Hepatocyte (in vitro differentiated cells): ENCODE measurements around the gene NFIA. TPM values are rescaled to one million over a fixed set of nuclear protein-coding genes. Genes with fewer than 3 reads are reported as not detected.
A peak's percentile ranks its signal among the peaks of the same experiment; 100 is the strongest.
"Not testable (repeated sequence)": the region's sequence is repeated elsewhere in the genome, so short reads cannot be mapped to it uniquely, and the experiment has no call there.

Experiments used
- DNase-seq: peaks from one replicate; pipeline ENCODE4 v3.0.0-alpha.2; 2016; ENCODE audit warnings: low spot score
- H2AFZ ChIP-seq: fragments of 200-600 bp; sonication (generic); 2 replicates; pipeline ENCODE4 v1.6.0; 2016; ENCODE audit warnings: antibody characterized with exemption, mild to moderate bottlenecking
- H3K27ac ChIP-seq: fragments of 200-600 bp; sonication (generic); 2 replicates; pipeline ENCODE4 v1.5.1; 2016; ENCODE audit warnings: mild to moderate bottlenecking
- H3K27me3 ChIP-seq: fragments of 200-600 bp; sonication (generic); 2 replicates; pipeline ENCODE4 v1.6.1; 2016
- H3K36me3 ChIP-seq: fragments of 200-600 bp; sonication (generic); replicated peaks from 2 replicates; pipeline ENCODE4 v1.5.1; 2016; ENCODE audit warnings: low read depth; ENCODE audit not compliant: insufficient read depth
- H3K4me1 ChIP-seq: fragments of 200-600 bp; sonication (generic); 2 replicates; pipeline ENCODE4 v1.5.1; 2016; ENCODE audit warnings: mild to moderate bottlenecking, moderate library complexity; ENCODE audit not compliant: insufficient read depth
- H3K4me2 ChIP-seq: fragments of 200-600 bp; sonication (generic); 2 replicates; pipeline ENCODE4 v1.6.0; 2016
- H3K4me3 ChIP-seq: fragments of 200-600 bp; sonication (generic); 2 replicates; pipeline ENCODE4 v1.5.1; 2016; ENCODE audit warnings: mild to moderate bottlenecking
- H3K79me2 ChIP-seq: fragments of 200-600 bp; sonication (generic); 2 replicates; pipeline ENCODE4 v1.6.0; 2017; ENCODE audit warnings: mild to moderate bottlenecking
- H3K9me2 ChIP-seq: fragments of 200-600 bp; sonication (generic); replicated peaks from 2 replicates; pipeline ENCODE4 v1.6.0; 2017; ENCODE audit warnings: mild to moderate bottlenecking; ENCODE audit not compliant: insufficient read depth
- H3K9me3 ChIP-seq: fragments of 200-600 bp; sonication (generic); 2 replicates; pipeline ENCODE4 v1.5.1; 2016; ENCODE audit warnings: low read depth, mild to moderate bottlenecking
- H4K20me1 ChIP-seq: fragments of 200-600 bp; sonication (generic); 2 replicates; pipeline ENCODE4 v1.6.0; 2016; ENCODE audit warnings: mild to moderate bottlenecking; ENCODE audit not compliant: insufficient read depth, poor library complexity, severe bottlenecking
- EZH2 ChIP-seq: fragments of 200-600 bp; sonication (generic); IDR thresholded peaks from 2 replicates; pipeline ENCODE4 v1.6.1; 2016; ENCODE audit warnings: antibody characterized with exemption, mild to moderate bottlenecking, borderline replicate concordance
- EZH2phosphoT487 ChIP-seq: fragments of 200-600 bp; sonication (generic); IDR thresholded peaks from one replicate; pipeline ENCODE4 v1.6.1; 2018; ENCODE audit warnings: antibody characterized with exemption, mild to moderate bottlenecking, low read depth, moderate library complexity; ENCODE audit not compliant: unreplicated experiment, severe bottlenecking
- WGBS: methylation state at CpG from one replicate; pipeline ENCODE4 v1.1.6; 2016; ENCODE audit warnings: low lambda C conversion rate; ENCODE audit errors: missing lambda C conversion rate; 5-methylcytosine and 5-hydroxymethylcytosine counted together
- polyA plus RNA-seq: library from polyadenylated mRNA; unstranded; fragments of >200 nt; fragmentation: Nextera tagmentation; extraction: Ambion mirVana; gene quantifications from 2 replicates; pipeline ENCODE4 v1.2.1, GENCODE V29; 2016
- total RNA-seq: library from RNA; depleted of rRNA; stranded (reverse); fragments of >200 nt; gene quantifications from 2 replicates; pipeline ENCODE4 v1.2.3, GENCODE V29; 2014
- TF ChIP-seq, protein P1 (sequence below): fragments of 200-600 bp; sonication (generic); IDR thresholded peaks from 2 replicates; pipeline ENCODE4 v1.5.1; 2016; ENCODE audit warnings: antibody characterized with exemption, mild to moderate bottlenecking; ENCODE audit not compliant: poor library complexity

NFIA gene
- total and polyA plus RNA-seq, 2 experiments from 2014 or later = 15.1 to 18.2 TPM

DNA sequence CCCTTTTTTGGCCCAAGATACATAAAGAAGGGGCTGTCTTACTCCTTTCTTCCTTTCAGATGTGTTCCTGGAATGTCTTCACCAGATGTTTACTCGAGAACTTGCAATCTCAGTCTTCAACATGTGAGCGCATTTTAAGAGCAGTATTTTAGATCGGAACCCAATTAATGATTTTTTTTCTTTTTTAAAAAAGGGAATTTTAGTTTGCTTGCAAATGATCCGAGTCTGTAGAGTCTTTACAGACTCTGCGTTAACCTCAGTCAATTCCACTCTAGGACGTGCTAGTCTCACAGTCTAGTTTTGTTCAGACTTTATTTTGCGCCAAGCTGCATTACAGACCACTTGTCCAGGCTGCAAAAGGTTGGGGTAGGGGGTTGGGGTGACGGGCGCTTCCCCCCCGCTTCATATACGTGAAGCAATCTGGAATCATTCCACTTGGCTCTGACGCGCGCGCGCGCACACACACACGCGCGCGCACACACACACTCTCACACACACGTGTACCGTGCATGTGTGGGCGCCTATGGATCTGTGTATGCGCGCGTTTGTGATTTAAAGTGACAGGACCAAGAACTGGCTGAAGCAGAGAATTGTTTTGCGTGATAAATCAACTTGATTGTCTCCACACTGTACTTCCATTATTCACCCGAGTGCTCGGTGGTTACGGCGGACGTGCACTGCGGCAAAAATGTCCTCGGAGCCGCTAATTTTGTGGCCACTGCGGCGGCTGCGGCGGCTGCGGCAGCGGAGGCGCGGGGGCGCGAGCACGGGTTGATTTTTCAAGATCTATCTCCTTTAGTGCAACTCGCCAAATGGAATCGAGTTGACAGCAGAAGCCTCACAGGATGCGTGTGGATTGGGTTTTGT is 25.6 kb upstream of the NFIA start:
- peak; percentile 68 for DNase-seq
- Histone ChIP-seq H3K36me3 (no peaks in the 10 kb centered on the region), H3K27me3 (peaks cover 30% of the 10 kb centered on the region), H4K20me1 (no peaks in the 10 kb centered on the region), H3K27ac (peak overlapping the region; percentile 76), H3K4me3 (peak overlapping the region; percentile 79), H3K79me2 (no peaks in the 10 kb centered on the region), H3K9me2 (no peaks in the 10 kb centered on the region), H3K4me1 (peaks cover 29% of the 10 kb centered on the region), H2AFZ (peak overlapping the region; percentile 84), H3K9me3 (no peaks in the 10 kb centered on the region), H3K4me2 (peak overlapping the region; percentile 82)
- TF ChIP-seq, protein P1, sequence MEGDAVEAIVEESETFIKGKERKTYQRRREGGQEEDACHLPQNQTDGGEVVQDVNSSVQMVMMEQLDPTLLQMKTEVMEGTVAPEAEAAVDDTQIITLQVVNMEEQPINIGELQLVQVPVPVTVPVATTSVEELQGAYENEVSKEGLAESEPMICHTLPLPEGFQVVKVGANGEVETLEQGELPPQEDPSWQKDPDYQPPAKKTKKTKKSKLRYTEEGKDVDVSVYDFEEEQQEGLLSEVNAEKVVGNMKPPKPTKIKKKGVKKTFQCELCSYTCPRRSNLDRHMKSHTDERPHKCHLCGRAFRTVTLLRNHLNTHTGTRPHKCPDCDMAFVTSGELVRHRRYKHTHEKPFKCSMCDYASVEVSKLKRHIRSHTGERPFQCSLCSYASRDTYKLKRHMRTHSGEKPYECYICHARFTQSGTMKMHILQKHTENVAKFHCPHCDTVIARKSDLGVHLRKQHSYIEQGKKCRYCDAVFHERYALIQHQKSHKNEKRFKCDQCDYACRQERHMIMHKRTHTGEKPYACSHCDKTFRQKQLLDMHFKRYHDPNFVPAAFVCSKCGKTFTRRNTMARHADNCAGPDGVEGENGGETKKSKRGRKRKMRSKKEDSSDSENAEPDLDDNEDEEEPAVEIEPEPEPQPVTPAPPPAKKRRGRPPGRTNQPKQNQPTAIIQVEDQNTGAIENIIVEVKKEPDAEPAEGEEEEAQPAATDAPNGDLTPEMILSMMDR = no peak
- no peak for TF ChIP-seq EZH2phosphoT487
- TF ChIP-seq EZH2 = no peak
- WGBS = 3% methylated on average over 50 of the region's 50 CpGs

DNA sequence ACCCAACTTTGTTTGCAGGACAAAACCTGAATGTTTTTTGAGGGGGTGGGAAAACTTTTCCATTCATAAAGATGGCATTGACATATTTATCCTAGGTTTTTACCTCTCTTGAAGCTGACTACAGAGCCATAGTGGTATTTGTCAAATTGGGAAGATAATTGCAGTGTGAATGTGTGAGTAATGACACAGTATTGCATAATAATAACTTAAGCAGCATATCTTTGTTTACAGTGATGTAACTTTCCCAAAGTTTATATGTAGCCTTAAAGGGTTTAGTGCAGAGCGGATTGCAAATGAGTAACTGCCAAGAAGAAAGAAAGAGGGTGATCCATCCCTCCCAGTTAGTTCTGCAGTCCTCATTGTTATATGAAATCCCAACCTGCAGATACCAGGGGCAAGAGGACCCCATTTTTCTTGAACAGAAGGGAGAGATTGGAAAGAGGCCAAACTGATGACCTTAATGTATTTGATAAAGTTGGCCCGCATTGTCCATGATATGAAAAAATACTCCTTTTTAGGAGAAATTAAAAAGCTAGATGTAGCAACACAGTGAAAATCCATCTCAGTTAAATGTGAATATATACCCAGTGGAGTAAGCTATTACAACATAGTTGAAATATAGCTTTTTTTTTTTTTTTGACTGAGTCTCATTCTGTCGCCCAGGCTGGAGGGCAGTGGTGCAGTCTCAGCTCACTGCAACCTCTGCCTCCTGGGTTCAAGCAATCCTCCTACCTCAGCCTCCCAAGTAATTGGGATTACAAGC is 23.7 kb upstream of the NFIA start:
- Histone ChIP-seq H2AFZ (no peak overlapping the region), H3K27ac (no peak overlapping the region), H3K9me3 (no peaks in the 10 kb centered on the region), H3K4me2 (no peak overlapping the region), H4K20me1 (no peaks in the 10 kb centered on the region), H3K36me3 (no peaks in the 10 kb centered on the region), H3K4me3 (no peak overlapping the region), H3K9me2 (no peaks in the 10 kb centered on the region), H3K27me3 (peaks cover 11% of the 10 kb centered on the region), H3K79me2 (no peaks in the 10 kb centered on the region), H3K4me1 (peaks cover 24% of the 10 kb centered on the region)
- TF ChIP-seq, protein P1 = no peak
- TF ChIP-seq EZH2phosphoT487 = no peak
- TF ChIP-seq EZH2 = no peak
- no peak for DNase-seq
- 85% methylated on average over 3 of the region's 3 CpGs for WGBS

DNA sequence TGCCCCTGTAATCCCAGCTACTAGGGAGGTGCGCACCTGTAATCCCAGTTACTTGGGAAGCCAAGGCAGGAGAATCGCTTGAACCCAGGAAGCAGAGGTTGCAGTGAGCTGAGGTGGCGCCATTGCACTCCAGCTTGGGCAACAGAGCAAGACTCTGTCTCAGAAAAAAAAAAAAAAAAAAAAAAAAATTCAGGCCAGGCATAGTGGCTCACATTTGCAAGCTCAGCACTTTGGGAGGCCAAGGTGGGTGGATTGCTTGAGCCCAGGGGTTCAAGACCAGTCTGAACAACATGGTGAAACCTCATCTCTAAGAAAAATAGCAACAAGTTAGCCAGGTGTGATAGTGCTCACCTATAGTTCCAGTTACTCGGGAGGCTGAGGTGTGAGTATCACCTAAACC is 20.8 kb upstream of the NFIA start:
- DNase-seq, H3K9me2 ChIP-seq, H3K27ac ChIP-seq, H3K4me1 ChIP-seq, H3K79me2 ChIP-seq, H2AFZ ChIP-seq, H3K9me3 ChIP-seq, H4K20me1 ChIP-seq, H3K4me2 ChIP-seq, H3K4me3 ChIP-seq, H3K36me3 ChIP-seq, H3K27me3 ChIP-seq: not testable (repeated sequence)
- WGBS = 94% methylated on average over 4 of the region's 4 CpGs

DNA sequence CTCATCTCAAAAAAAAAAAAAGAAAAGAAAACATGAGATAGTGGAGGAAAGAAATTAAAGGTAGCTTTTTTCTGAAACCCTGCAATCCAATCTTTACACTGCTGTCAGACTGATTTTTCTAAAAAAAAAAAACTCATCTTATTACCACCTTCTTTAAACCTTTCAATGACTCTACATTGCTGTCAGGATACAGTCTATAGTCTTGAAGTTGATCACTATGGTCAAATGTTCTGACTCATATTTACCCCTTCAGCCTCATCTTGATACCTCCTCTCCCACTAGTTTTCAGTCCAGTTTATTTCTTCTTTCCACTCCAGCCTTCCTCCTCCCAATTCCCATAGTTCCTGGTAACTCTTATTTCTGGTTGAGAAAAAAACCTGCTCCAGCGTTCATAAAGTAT is 17.7 kb upstream of the NFIA start:
- no peaks in the 10 kb centered on the region for H3K36me3 ChIP-seq
- 97% methylated on average over 1 of the region's 1 CpG for WGBS
- H4K20me1 ChIP-seq = no peaks in the 10 kb centered on the region
- H2AFZ ChIP-seq = no peak overlapping the region
- DNase-seq = no peak
- no peaks in the 10 kb centered on the region for H3K79me2 ChIP-seq
- no peaks in the 10 kb centered on the region for H3K4me1 ChIP-seq
- no peak overlapping the region for H3K4me2 ChIP-seq
- no peaks in the 10 kb centered on the region for H3K9me2 ChIP-seq
- H3K27me3 ChIP-seq = no peaks in the 10 kb centered on the region
- no peaks in the 10 kb centered on the region for H3K9me3 ChIP-seq
- no peak overlapping the region for H3K4me3 ChIP-seq
- TF ChIP-seq, protein P1 = no peak
- no peak for TF ChIP-seq EZH2
- no peak for TF ChIP-seq EZH2phosphoT487
- H3K27ac ChIP-seq = no peak overlapping the region
